ENCODE results near the gene PNMA1.

Gene PNMA1

DNA sequence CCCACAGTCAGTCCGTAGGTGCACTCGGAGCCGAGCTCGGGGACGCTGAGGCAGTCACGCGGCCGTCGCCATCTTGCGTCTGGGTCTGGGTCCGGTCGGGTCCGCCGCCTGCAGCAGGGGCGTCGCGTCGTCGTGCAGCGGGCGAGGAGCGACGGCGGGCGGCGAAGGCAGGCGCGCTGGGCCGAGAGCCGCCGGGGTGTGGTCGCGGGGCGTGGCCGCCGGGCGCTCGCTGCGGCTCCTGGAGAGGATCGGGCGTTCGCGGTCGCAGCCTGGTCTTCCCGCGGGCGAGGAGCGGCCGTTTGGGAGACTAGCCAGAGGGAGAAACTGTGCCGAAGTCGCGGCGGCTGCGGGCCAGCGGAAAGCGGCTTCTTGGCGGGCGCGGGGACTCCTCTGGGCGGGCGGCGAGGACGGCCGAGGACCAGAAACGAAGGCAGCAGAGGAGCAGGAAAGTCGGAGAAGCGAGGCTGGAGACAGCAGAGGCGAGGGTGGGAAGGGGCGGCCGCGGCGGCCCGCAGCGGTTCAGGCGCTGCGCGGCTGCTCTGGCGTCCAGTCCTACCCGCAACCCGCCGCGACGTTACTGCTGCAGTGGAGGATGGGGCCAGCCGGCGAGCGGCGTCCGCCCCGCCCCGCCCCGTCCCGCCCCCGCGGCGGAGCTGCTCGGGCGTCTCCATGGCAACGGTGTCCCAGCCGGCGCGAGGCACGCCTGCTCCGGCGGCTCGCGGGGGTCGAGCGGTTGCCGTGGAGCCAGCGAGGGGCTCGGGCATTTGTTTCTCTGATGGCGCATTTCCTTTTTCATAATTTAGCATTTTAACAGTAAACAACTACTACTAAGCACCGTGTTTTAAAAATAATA lies at the start of gene PNMA1:
PNMA1 (minus strand) TSS at position 582 of the 853 bp plus-strand sequence. CDS start 745 bp downstream, outside the sequence.
- DNase-seq: peak; percentile 79

GRCh38 chr14:73763396-73763795 lies 49.2 kb upstream of the PNMA1 start:
- DNase-seq: no peak

GRCh38 chr14:73762375-73762822 lies 48.2 kb upstream of the PNMA1 start:
- DNase-seq: no peak

GRCh38 chr14:73761618-73762355 lies 47.6 kb upstream of the PNMA1 start:
- no peak for DNase-seq

- DNase-seq: no peak
Observed at GRCh38 chr14:73760598-73761586, 46.7 kb upstream of the PNMA1 start.

DNA sequence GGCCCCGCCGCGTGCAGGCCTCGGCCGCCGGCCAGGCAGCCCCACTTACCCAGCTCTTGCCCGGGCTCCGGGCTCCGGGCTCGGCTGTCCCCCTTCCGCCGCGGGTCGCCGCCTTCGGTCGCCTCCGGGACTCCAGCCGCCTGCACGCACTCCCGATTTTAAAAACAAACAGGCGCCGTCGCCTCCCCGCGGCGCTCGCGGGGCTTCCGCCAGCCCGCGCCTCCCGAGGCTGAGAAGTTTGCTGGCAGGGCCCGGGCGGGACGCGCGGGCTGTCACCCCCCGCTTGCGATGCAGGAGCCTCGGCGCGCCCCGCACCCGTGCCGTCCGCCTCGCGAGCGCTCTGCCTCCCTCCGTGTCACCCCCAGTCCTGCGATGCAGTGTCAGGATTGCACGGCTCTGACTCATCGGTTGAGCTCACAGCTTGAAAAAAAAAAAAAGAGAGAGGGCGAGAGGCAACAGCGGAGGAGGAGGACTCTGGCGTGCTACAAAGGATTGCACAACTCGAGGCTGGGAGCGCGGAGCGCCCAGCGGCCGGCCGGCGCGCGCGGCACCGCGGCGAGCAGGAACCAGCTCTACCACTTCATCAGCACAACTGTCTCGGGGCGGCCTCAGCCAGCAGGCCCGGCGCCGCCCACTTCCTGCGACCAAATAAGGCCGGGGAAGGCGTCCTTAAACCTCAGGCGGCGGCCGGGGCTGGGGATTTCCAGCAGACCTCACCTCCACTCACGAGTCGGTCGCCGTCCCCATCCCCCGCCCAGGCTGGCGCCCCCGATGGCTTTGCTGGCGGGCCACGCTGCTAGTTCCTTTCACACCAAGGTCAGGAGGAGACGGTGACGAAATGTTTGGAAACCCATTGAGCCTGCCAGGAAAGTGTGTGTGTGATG lies 45.8 kb upstream of the PNMA1 start:
- DNase-seq: peak; percentile 91

DNA sequence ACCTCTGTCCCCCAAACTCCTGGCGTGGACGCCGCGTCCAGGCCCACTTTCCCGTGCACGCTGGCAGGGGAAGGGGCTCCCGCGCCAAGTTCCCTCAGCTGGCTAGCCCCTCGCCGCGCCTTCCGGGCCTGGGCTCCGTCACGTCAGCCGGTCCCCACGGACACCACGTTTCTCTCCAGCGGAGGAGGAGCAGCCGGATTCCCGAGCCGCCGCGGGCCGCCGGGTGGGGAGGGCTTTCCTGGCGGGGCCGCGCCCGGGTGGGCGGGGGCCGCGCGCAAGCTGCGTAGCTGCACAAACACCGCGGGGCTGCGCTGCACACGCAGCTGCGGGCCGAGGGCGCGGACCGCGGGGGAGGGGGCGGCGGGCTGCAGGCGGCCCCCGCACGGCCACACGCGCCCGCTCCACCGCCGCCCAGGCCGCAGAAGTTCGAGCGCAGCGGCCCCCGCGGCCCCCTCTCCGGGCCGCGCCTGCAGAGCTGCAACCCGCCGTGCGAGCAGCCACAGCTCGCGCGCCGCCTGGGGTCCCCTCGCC lies 45.1 kb upstream of the PNMA1 start:
- DNase-seq: peak; percentile 48

GRCh38 chr14:73758392-73759182 lies 44.4 kb upstream of the PNMA1 start:
- peak; percentile 59 for DNase-seq

GRCh38 chr14:73757876-73758391 lies 43.8 kb upstream of the PNMA1 start:
- DNase-seq: no peak

- DNase-seq: no peak
Observed at GRCh38 chr14:73757381-73757780, 43.2 kb upstream of the PNMA1 start.

DNA sequence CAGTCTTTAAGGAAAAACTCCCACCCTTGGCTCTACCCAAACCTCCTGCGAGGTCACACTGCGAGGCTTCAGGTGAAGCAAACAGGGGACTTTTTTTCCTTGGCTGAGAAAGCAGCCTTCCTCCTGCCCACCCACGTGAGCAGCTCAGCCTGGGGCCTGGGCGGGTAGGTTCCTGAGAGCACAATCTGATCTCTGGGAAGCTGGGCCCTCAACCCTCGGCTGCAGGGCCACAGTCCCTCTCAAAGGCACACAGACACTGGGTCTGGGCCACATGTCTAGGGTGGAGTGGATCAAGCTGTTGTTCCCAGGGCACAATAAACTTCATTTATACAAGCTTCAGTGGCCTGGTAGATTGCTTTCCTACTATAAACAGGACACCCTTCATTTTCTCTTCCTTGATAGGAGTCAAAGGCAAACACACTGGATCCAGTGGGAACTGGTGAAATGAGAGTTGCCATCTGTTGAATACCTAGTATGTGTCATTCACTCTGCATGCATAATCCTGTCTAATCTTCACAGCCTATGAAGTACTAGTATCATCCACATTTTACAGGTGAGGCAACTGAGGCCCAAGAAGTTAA lies 41.3 kb upstream of the PNMA1 start:
- DNase-seq: no peak

GRCh38 chr14:73754911-73755360 lies 40.8 kb upstream of the PNMA1 start:
- no peak for DNase-seq

DNA sequence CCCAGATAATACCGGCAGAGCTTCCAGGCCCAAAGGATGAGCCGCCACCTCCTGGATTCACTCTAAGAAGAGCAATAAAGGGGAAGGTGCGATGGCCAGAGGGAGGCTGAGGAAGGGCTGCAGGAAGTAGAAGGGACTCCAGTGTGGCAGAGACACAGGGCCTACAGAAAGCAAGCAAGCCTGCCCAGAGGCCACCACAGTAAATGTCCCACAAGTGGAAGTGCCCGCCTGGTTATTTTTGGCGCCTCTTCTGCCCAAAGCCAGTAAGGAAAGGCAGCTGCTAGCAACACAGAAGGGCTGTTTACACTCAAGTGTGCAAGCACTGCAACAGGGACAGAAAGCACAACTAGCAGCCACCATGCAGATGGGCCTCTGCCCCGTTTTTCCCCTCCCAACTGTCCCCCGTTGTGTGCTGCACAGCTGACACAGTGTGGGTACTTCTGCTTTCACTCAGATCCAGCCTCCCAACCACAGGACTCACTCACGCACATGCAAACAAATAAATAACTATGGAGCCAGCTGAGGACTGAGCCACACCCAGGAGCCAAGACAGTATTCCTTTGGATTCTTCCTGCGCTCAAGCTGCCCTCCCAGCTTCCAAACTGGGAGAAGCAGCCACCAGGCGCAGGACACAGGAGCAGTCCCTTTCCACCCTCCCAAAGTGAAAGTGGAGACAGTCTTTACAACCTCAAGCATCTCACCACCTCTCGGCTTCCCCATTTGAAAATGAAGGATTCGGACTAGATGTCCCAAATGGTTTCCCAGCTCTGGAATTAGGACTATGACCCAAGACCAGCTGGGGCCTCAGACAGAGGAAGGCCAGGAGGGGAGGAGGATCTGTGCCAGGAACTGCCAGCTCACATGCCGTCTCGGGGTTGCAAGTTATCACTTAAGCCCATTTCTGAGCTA lies 40.0 kb upstream of the PNMA1 start:
- no peak for DNase-seq

- no peak for DNase-seq
Observed at GRCh38 chr14:73753124-73753886, 39.1 kb upstream of the PNMA1 start.

DNA sequence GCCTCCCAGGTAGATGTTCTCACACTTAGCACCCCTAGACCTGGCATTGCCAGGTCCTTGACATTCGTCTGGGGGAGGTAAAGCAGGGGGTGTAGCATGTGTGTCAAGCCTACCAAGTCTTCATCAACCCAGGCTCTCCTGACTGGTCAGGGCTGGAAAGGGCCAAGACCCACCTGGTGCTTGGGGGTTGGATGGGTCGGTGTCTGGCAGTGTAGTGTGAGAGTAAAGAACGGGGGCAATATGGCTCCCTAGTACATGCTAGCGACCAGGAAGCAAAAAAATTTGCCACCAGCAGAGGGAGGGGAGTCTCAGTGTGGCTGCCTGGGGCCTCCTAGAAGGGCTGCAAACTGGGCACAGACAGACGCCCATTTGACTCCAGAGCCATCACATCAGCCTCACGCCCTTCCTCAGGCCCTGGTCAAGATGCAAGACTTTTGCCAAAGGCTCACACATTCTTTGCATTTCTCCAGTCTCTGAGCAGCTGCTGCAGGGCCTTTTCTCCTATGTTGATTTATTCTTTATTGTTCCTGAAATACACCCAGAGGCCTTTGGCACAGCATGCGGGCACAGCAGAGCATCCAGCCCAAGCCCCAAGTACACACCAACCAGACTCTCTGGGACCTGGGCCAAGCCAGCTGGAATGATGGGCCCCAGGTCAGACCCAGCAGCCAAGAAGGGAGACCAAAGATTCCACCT lies 38.3 kb upstream of the PNMA1 start:
- DNase-seq: no peak

GRCh38 chr14:73751157-73751691 lies 37.0 kb upstream of the PNMA1 start:
- no peak for DNase-seq

DNA sequence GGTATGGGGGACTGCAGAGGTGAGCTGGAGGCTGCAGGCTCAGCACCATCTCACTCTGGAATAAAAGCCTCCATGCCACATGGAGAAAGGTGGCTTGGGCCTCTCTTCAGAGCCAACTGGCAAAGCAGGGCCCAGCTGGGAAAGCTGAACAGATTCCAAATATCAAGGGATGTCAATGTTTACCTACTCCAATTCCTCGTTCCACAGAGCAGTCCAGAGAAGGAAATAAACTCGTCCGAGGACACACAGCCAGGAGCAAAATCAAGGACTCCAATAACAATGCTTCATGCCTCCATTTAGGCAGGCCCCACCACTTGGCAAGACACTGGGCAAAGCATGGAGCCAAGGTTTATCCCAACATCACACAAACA lies 36.3 kb upstream of the PNMA1 start:
- no peak for DNase-seq

Data from activated effector memory CD4-positive, alpha-beta T cell treated with Interleukin-2 at 50 U/mL for 16 hours (primary cell).